DOHH2 (cell line): ENCODE data around the gene TSPAN5.

Experiments
- EZH2phosphoT487 ChIP-seq: fragments of 200-600 bp; sonication (generic); IDR thresholded peaks from 2 replicates; pipeline ENCODE4 v1.6.1; 2017; ENCODE audit warnings: borderline replicate concordance, mild to moderate bottlenecking, antibody characterized with exemption, low read length, moderate library complexity, mixed read lengths
- TF ChIP-seq, protein P1 (sequence below): fragments of 200-600 bp; sonication (generic); IDR thresholded peaks from one replicate; pipeline ENCODE4 v1.5.1; 2014; ENCODE audit warnings: antibody characterized with exemption, mild to moderate bottlenecking, low read depth, low read length; ENCODE audit not compliant: poor library complexity, severe bottlenecking

- TF ChIP-seq, protein P1, sequence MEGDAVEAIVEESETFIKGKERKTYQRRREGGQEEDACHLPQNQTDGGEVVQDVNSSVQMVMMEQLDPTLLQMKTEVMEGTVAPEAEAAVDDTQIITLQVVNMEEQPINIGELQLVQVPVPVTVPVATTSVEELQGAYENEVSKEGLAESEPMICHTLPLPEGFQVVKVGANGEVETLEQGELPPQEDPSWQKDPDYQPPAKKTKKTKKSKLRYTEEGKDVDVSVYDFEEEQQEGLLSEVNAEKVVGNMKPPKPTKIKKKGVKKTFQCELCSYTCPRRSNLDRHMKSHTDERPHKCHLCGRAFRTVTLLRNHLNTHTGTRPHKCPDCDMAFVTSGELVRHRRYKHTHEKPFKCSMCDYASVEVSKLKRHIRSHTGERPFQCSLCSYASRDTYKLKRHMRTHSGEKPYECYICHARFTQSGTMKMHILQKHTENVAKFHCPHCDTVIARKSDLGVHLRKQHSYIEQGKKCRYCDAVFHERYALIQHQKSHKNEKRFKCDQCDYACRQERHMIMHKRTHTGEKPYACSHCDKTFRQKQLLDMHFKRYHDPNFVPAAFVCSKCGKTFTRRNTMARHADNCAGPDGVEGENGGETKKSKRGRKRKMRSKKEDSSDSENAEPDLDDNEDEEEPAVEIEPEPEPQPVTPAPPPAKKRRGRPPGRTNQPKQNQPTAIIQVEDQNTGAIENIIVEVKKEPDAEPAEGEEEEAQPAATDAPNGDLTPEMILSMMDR: no peak
- no peak for TF ChIP-seq EZH2phosphoT487
These were observed 93.6 kb downstream of the TSPAN5 start for GRCh38 chr4:98564852-98565251.
